GM12874 (cell line): ENCODE measurements around the gene VSIR.

Experiments used
- CTCF ChIP-seq: IDR thresholded peaks from 2 replicates; pipeline ENCODE4 v1.5.1; 2011; ENCODE audit warnings: low read depth, mild to moderate bottlenecking, control low read depth, low read length, moderate library complexity; ENCODE audit not compliant: insufficient read depth

The VSIR gene

GRCh38 chr10:71783917-71784678, 10.8 kb upstream of the VSIR start:
- TF ChIP-seq CTCF = no peak

- no peak for TF ChIP-seq CTCF
These were observed 9.7 kb upstream of the VSIR start for GRCh38 chr10:71782917-71783490.

GRCh38 chr10:71782221-71782916, 9.0 kb upstream of the VSIR start:
- no peak for TF ChIP-seq CTCF

- TF ChIP-seq CTCF = no peak
These were observed 7.4 kb upstream of the VSIR start for GRCh38 chr10:71780719-71781118.

- TF ChIP-seq CTCF = no peak
These were observed 6.8 kb upstream of the VSIR start for GRCh38 chr10:71780156-71780555.

- TF ChIP-seq CTCF = no peak
These were observed 6.3 kb upstream of the VSIR start for GRCh38 chr10:71779641-71780040.

GRCh38 chr10:71778071-71778825, 4.9 kb upstream of the VSIR start:
- no peak for TF ChIP-seq CTCF
